Liver (tissue), 9 donors: ENCODE data around the gene ASB1. TPM values are rescaled to one million over a fixed set of nuclear protein-coding genes. Genes with fewer than 3 reads are reported as not detected.

Source experiments
- DNase-seq: peaks from one replicate; pipeline ENCODE4 v3.0.0-alpha.2; 2017; ENCODE audit warnings: low spot score
- H3K27ac ChIP-seq, 2 donors: one replicate each; pipeline ENCODE4 v1.7.0; 2013; ENCODE audit warnings: inconsistent platforms in 2 of 2, low read length in 2 of 2, control low read depth in 1 of 2, low read depth in 1 of 2, mild to moderate bottlenecking in 1 of 2
- H3K27me3 ChIP-seq, 4 donors: one replicate each; pipeline versions ENCODE4 v1.6.1 to v1.7.0; 2013; ENCODE audit warnings: low read length in 3 of 4, inconsistent platforms in 1 of 4, mild to moderate bottlenecking in 1 of 4, moderate library complexity in 1 of 4; ENCODE audit not compliant: control insufficient read depth in 4 of 4, insufficient read depth in 4 of 4
- H3K36me3 ChIP-seq, 4 donors: one replicate each; pipeline versions ENCODE4 v1.6.1 to v1.7.0; 2013; ENCODE audit warnings: low read length in 3 of 4, mild to moderate bottlenecking in 3 of 4, low read depth in 1 of 4, moderate library complexity in 1 of 4; ENCODE audit not compliant: control insufficient read depth in 4 of 4, insufficient read depth in 3 of 4
- H3K4me1 ChIP-seq, 4 donors: one replicate each; pipeline versions ENCODE4 v1.6.1 to v1.7.0; 2013; ENCODE audit warnings: low read length in 3 of 4, mild to moderate bottlenecking in 3 of 4, moderate library complexity in 1 of 4; ENCODE audit not compliant: control insufficient read depth in 4 of 4, insufficient read depth in 4 of 4
- H3K4me3 ChIP-seq, 3 donors: one replicate each; pipeline versions ENCODE4 v1.6.1 to v1.7.0; 2013; ENCODE audit warnings: low read length in 3 of 3, control low read depth in 1 of 3, low read depth in 1 of 3, mild to moderate bottlenecking in 1 of 3
- H3K9ac ChIP-seq, 2 donors: one replicate each; pipeline ENCODE4 v1.7.0; 2013; ENCODE audit warnings: low read length in 2 of 2, mild to moderate bottlenecking in 2 of 2, moderate library complexity in 2 of 2, control low read depth in 1 of 2, low read depth in 1 of 2
- H3K9me3 ChIP-seq, 4 donors: one replicate each; pipeline versions ENCODE4 v1.6.1 to v1.7.0; 2013; ENCODE audit warnings: low read length in 3 of 4; ENCODE audit not compliant: control insufficient read depth in 4 of 4
- EGR1 ChIP-seq, 2 donors: IDR thresholded peaks; 2 replicates each; pipeline ENCODE4 v1.6.1; 2016 to 2018; ENCODE audit warnings: antibody characterized with exemption in 2 of 2, low read depth in 2 of 2
- FOXA1 ChIP-seq: IDR thresholded peaks from 2 replicates; pipeline ENCODE4 v1.6.1; 2016; ENCODE audit warnings: antibody characterized with exemption
- FOXA2 ChIP-seq: IDR thresholded peaks from 2 replicates; pipeline ENCODE4 v1.6.1; 2016; ENCODE audit warnings: antibody characterized with exemption
- GABPA ChIP-seq, 2 donors: IDR thresholded peaks in 1 of 2; conservative IDR thresholded peaks in 1 of 2; 2 replicates each; pipeline ENCODE4 v1.6.1; 2016; ENCODE audit warnings: antibody characterized with exemption in 2 of 2, mild to moderate bottlenecking in 1 of 2, moderate library complexity in 1 of 2
- HNF4A ChIP-seq, 2 donors: conservative IDR thresholded peaks; 2 replicates each; pipeline ENCODE4 v1.6.1; 2016; ENCODE audit warnings: antibody characterized with exemption in 2 of 2, mild to moderate bottlenecking in 2 of 2
- JUND ChIP-seq, 2 donors: IDR thresholded peaks; 2 replicates each; pipeline ENCODE4 v1.6.1; 2016; ENCODE audit warnings: antibody characterized with exemption in 2 of 2
- NR2F2 ChIP-seq: IDR thresholded peaks from 2 replicates; pipeline ENCODE4 v1.6.1; 2016; ENCODE audit warnings: antibody characterized with exemption
- RAD21 ChIP-seq, 2 donors: IDR thresholded peaks; 2 replicates each; pipeline ENCODE4 v1.6.1; 2016; ENCODE audit warnings: antibody characterized with exemption in 2 of 2, mild to moderate bottlenecking in 2 of 2
- RXRA ChIP-seq, 2 donors: IDR thresholded peaks; 2 replicates each; pipeline ENCODE4 v1.6.1; 2017 to 2018; ENCODE audit warnings: antibody characterized with exemption in 2 of 2, mild to moderate bottlenecking in 1 of 2
- SP1 ChIP-seq: IDR thresholded peaks from 2 replicates; pipeline ENCODE4 v1.6.1; 2018; ENCODE audit warnings: antibody characterized with exemption, mild to moderate bottlenecking
- TAF1 ChIP-seq: conservative IDR thresholded peaks from 2 replicates; pipeline ENCODE4 v1.6.1; 2016; ENCODE audit warnings: antibody characterized with exemption, mild to moderate bottlenecking
- WGBS: extraction: QIAGEN DNeasy Blood & Tissue Kit; methylation state at CpG from one replicate; pipeline ENCODE4 v1.1.7; 2013; 5-methylcytosine and 5-hydroxymethylcytosine counted together
- polyA plus RNA-seq, 2 donors: library from polyadenylated mRNA; stranded (reverse) in 1 of 2; unstranded in 1 of 2; fragments of 200-250 nt in 1 of 2; fragments of >200 nt in 1 of 2; fragmentation: Nextera tagmentation in 1 of 2; extraction: Ambion mirVana in 1 of 2; gene quantifications; one replicate each; pipeline versions ENCODE4 v1.2.1 to v1.2.3, GENCODE V29; 2013 to 2015
- total RNA-seq, 2 donors: library from RNA; depleted of rRNA; stranded (reverse); fragments of >200 nt; gene quantifications; one replicate each; pipeline ENCODE4 v1.2.3, GENCODE V29; 2014
- TF ChIP-seq, protein P1 (sequence below): IDR thresholded peaks from 2 replicates; pipeline ENCODE4 v1.6.1; 2016; ENCODE audit warnings: antibody characterized with exemption
- TF ChIP-seq, protein P2 (sequence below): fragments of 150-350 bp; IDR thresholded peaks from 2 replicates; pipeline ENCODE4 v1.5.1; 2017; ENCODE audit warnings: improper control_type of control experiment, low read depth, low read length; ENCODE audit not compliant: missing input control
- TF ChIP-seq, protein P3 (sequence below): IDR thresholded peaks from 2 replicates; pipeline ENCODE4 v1.6.1; 2016; ENCODE audit warnings: antibody characterized with exemption
- TF ChIP-seq, protein P4 (sequence below): IDR thresholded peaks from 2 replicates; pipeline ENCODE4 v1.6.1; 2016; ENCODE audit warnings: antibody characterized with exemption
- TF ChIP-seq, protein P5 (sequence below): IDR thresholded peaks from 2 replicates; pipeline ENCODE4 v1.6.1; 2016; ENCODE audit warnings: antibody characterized with exemption, mild to moderate bottlenecking
- donor health status: healthy.
- donor health status: healthy.
- donor health status: healthy.
- donor health status: healthy.
- donor health status: healthy.

The ASB1 gene
- total and polyA plus RNA-seq, 4 donors: 6.1 to 15.2 (median 10.5) TPM

DNA sequence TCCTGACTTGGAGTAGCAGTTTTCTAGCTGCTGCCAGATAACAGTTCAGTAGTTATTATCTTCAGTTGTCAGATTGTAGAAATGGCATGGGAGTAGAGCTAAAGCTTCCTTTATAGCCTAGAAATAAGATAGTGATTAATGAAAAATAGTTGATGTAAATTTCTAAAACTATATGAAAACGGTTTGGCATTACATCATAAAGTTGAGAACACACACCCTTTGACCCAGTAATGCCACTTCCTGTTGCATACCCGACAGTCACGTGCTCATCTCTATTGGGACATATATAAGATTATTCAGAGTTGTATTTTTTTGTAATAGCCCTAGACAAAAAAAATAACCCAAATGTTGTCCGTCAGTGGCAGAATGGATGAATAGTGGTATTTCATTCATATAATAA lies 39.4 kb upstream of the ASB1 start:
- H3K4me1 ChIP-seq: no peaks in the 10 kb centered on the region
- 80% methylated on average over 4 of the region's 4 CpGs for WGBS
- no peak overlapping the region for H3K27ac ChIP-seq

DNA sequence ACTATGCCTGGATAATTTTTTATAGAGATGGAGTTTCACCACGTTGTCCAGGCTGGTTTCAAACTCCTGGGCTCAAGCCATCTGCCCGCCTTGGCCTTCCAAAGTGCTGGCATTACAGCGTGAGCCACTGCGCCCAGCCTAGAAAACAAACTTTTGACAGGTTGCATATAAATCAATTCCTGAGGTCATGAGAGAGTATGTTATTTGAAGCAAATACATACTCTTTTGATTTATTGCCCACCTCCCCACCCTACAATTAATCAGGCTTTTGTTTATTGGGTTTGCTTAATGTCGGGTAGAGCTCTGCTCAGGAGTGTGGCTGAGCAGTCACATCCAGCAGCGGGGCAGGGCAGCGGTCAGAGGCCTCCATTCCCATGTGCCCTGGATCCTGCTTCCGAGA lies 37.9 kb upstream of the ASB1 start:
- no peaks in the 10 kb centered on the region for H3K4me1 ChIP-seq
- no peak overlapping the region for H3K4me3 ChIP-seq
- TF ChIP-seq, protein P1, sequence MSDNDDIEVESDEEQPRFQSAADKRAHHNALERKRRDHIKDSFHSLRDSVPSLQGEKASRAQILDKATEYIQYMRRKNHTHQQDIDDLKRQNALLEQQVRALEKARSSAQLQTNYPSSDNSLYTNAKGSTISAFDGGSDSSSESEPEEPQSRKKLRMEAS: no peak
- TF ChIP-seq FOXA1: no peak
- TF ChIP-seq HNF4A (conservative IDR thresholded peaks at IDR 0.05): no peak
- TF ChIP-seq FOXA2: no peak
- peaks cover 0 to 2% (median 0%) of the 10 kb centered on the region in 4 donors for H3K36me3 ChIP-seq
- H3K9me3 ChIP-seq: no peaks in the 10 kb centered on the region
- H3K27ac ChIP-seq: no peak overlapping the region
- H3K9ac ChIP-seq: no peak overlapping the region
- 80% methylated on average over 8 of the region's 8 CpGs for WGBS
- no peaks in the 10 kb centered on the region for H3K27me3 ChIP-seq
- DNase-seq: no peak

More for the DNA sequence above, 39.4 kb upstream of the ASB1 start:
- TF ChIP-seq TAF1: no peak
- TF ChIP-seq HNF4A (conservative IDR thresholded peaks at IDR 0.05): no peak
- TF ChIP-seq FOXA2: no peak
- TF ChIP-seq, protein P1: no peak
- TF ChIP-seq SP1: no peak
- TF ChIP-seq EGR1 (IDR thresholded peaks at IDR 0.05; ENCODE audit: low read depth in 2 of 2): no peak
- no peak for TF ChIP-seq NR2F2
- TF ChIP-seq, protein P2, sequence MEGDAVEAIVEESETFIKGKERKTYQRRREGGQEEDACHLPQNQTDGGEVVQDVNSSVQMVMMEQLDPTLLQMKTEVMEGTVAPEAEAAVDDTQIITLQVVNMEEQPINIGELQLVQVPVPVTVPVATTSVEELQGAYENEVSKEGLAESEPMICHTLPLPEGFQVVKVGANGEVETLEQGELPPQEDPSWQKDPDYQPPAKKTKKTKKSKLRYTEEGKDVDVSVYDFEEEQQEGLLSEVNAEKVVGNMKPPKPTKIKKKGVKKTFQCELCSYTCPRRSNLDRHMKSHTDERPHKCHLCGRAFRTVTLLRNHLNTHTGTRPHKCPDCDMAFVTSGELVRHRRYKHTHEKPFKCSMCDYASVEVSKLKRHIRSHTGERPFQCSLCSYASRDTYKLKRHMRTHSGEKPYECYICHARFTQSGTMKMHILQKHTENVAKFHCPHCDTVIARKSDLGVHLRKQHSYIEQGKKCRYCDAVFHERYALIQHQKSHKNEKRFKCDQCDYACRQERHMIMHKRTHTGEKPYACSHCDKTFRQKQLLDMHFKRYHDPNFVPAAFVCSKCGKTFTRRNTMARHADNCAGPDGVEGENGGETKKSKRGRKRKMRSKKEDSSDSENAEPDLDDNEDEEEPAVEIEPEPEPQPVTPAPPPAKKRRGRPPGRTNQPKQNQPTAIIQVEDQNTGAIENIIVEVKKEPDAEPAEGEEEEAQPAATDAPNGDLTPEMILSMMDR: no peak
- TF ChIP-seq, protein P3, sequence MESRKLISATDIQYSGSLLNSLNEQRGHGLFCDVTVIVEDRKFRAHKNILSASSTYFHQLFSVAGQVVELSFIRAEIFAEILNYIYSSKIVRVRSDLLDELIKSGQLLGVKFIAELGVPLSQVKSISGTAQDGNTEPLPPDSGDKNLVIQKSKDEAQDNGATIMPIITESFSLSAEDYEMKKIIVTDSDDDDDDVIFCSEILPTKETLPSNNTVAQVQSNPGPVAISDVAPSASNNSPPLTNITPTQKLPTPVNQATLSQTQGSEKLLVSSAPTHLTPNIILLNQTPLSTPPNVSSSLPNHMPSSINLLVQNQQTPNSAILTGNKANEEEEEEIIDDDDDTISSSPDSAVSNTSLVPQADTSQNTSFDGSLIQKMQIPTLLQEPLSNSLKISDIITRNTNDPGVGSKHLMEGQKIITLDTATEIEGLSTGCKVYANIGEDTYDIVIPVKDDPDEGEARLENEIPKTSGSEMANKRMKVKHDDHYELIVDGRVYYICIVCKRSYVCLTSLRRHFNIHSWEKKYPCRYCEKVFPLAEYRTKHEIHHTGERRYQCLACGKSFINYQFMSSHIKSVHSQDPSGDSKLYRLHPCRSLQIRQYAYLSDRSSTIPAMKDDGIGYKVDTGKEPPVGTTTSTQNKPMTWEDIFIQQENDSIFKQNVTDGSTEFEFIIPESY: no peak
- TF ChIP-seq, protein P4, sequence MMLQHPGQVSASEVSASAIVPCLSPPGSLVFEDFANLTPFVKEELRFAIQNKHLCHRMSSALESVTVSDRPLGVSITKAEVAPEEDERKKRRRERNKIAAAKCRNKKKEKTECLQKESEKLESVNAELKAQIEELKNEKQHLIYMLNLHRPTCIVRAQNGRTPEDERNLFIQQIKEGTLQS: no peak
- TF ChIP-seq JUND (IDR thresholded peaks at IDR 0.05): no peak
- no peak for DNase-seq
- H3K9me3 ChIP-seq: no peaks in the 10 kb centered on the region
- no peak overlapping the region for H3K9ac ChIP-seq
- no peak overlapping the region for H3K4me3 ChIP-seq
- no peaks in the 10 kb centered on the region for H3K27me3 ChIP-seq
- peaks cover 0 to 2% (median under 1%) of the 10 kb centered on the region in 4 donors for H3K36me3 ChIP-seq

DNA sequence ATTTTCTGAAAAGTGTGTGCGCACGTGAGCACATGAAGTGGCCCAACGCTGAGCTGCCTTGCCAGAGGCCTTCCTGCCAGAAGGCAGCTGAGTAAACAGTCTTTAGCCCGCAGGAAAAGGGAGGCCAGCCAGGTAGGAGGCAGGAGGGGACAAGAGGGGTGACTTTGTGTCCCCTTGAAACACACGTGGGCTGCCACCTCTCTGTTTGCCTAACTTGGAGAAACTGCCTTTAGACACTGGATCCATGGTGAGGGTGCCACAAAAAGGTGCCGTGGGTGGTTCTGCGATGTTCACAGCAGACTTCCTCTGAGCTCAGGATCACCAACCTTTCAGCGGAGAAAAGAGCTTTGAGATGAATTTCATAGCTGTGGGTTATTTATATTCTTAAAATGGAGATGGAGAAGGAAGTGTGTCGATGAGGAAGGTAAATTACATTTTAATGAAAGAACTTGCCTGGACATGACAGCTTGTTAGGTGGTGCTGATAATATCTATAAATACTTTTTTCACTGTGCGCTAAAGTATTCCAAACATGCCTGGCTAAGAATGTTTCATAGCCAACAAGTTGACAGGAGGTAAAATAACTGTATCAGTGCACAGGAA lies 36.6 kb upstream of the ASB1 start:
- Histone ChIP-seq H3K27me3 (no peaks in the 10 kb centered on the region), H3K9ac (no peak overlapping the region), H3K27ac (no peak overlapping the region), H3K9me3 (no peaks in the 10 kb centered on the region), H3K4me1 (no peaks in the 10 kb centered on the region), H3K4me3 (no peak overlapping the region), H3K36me3 (peaks cover 0 to 2% (median 0%) of the 10 kb centered on the region in 4 donors)
- DNase-seq: no peak
- WGBS: 84% methylated on average over 10 of the region's 10 CpGs
- TF ChIP-seq, protein P4: no peak
- TF ChIP-seq, protein P3: no peak
- TF ChIP-seq GABPA (IDR thresholded peaks at IDR 0.05 in 1 of 2, conservative IDR thresholded peaks at IDR 0.05 in 1 of 2) (no peak), RXRA (IDR thresholded peaks at IDR 0.05) (no peak), EGR1 (IDR thresholded peaks at IDR 0.05; ENCODE audit: low read depth in 2 of 2) (no peak), RAD21 (IDR thresholded peaks at IDR 0.05) (no peak), HNF4A (conservative IDR thresholded peaks at IDR 0.05) (no peak), NR2F2 (no peak), FOXA2 (no peak)
- TF ChIP-seq, protein P5, sequence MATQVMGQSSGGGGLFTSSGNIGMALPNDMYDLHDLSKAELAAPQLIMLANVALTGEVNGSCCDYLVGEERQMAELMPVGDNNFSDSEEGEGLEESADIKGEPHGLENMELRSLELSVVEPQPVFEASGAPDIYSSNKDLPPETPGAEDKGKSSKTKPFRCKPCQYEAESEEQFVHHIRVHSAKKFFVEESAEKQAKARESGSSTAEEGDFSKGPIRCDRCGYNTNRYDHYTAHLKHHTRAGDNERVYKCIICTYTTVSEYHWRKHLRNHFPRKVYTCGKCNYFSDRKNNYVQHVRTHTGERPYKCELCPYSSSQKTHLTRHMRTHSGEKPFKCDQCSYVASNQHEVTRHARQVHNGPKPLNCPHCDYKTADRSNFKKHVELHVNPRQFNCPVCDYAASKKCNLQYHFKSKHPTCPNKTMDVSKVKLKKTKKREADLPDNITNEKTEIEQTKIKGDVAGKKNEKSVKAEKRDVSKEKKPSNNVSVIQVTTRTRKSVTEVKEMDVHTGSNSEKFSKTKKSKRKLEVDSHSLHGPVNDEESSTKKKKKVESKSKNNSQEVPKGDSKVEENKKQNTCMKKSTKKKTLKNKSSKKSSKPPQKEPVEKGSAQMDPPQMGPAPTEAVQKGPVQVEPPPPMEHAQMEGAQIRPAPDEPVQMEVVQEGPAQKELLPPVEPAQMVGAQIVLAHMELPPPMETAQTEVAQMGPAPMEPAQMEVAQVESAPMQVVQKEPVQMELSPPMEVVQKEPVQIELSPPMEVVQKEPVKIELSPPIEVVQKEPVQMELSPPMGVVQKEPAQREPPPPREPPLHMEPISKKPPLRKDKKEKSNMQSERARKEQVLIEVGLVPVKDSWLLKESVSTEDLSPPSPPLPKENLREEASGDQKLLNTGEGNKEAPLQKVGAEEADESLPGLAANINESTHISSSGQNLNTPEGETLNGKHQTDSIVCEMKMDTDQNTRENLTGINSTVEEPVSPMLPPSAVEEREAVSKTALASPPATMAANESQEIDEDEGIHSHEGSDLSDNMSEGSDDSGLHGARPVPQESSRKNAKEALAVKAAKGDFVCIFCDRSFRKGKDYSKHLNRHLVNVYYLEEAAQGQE: no peak
